ENCODE data around the gene GATA6. TPM values are rescaled to one million over a fixed set of nuclear protein-coding genes. Genes with fewer than 3 reads are reported as not detected.

The GATA6 gene
- polyA plus RNA-seq, 1 donor (not counting 4 experiments of a cell fraction or from before 2014, with no cell fraction given), result 0.37 TPM

GRCh38 chr18:22214731-22215528 is 45.5 kb downstream of the GATA6 start:
- DNase-seq (ENCODE audit: low read depth, low spot score), result peak; percentile 15
- Histone ChIP-seq H4K20me1 (ENCODE audit: control insufficient read depth, extremely low read depth, insufficient read depth, low read length) (no peaks in the 10 kb centered on the region), H3K79me2 (ENCODE audit: control insufficient read depth, insufficient read depth, low read length) (no peaks in the 10 kb centered on the region), H3K9me3 (ENCODE audit: control insufficient read depth, low read depth, low read length) (no peaks in the 10 kb centered on the region), H3K27me3 (ENCODE audit: control insufficient read depth, extremely low read depth, insufficient read depth, low read length) (no peaks in the 10 kb centered on the region), H3K36me3 (ENCODE audit: control insufficient read depth in 2 of 2, extremely low read depth in 1 of 2, insufficient read depth in 2 of 2, low read length in 2 of 2) (no peaks in the 10 kb centered on the region), H3K9ac (ENCODE audit: control insufficient read depth, extremely low read depth, insufficient read depth, low read length) (no peak overlapping the region), H3K4me3 (ENCODE audit: control insufficient read depth in 2 of 3, extremely low read depth in 1 of 3, insufficient read depth in 2 of 3, low read depth in 1 of 3, low read length in 3 of 3) (no peak overlapping the region), H2AFZ (ENCODE audit: control insufficient read depth, low read length) (no peak overlapping the region), H3K27ac (ENCODE audit: control insufficient read depth, insufficient read depth, low read length) (peak overlapping the region; percentile 10), H3K9me1 (ENCODE audit: control insufficient read depth, extremely low read depth, insufficient read depth, low read length) (no peaks in the 10 kb centered on the region), H3K4me2 (ENCODE audit: control insufficient read depth, extremely low read depth, insufficient read depth, low read depth, low read length) (no peak overlapping the region), H3K4me1 (ENCODE audit: control insufficient read depth, extremely low read depth, insufficient read depth, low read length) (peaks cover 15% of the 10 kb centered on the region)
- dilution Hi-C loops (cut with MboI; ENCODE audit: extremely low pct_ligation_motif_present, low sequenced_read_pairs), result no loop called here
- no peak for FAIRE-seq
- TF ChIP-seq EZH2 (IDR thresholded peaks at IDR 0.05; ENCODE audit: low read length) (no peak), CTCF (optimal IDR thresholded peaks at IDR 0.05 in 1 of 3, IDR thresholded peaks at IDR 0.05 in 1 of 3, conservative IDR thresholded peaks at IDR 0.05 in 1 of 3; ENCODE audit: extremely low read depth in 1 of 3, insufficient read depth in 2 of 3, low read length in 3 of 3) (no peak)

- Histone ChIP-seq H2AFZ (ENCODE audit: control insufficient read depth, low read length) (no peak overlapping the region), H3K36me3 (ENCODE audit: control insufficient read depth in 2 of 2, extremely low read depth in 1 of 2, insufficient read depth in 2 of 2, low read length in 2 of 2) (no peaks in the 10 kb centered on the region), H3K4me1 (ENCODE audit: control insufficient read depth, extremely low read depth, insufficient read depth, low read length) (peaks cover 20% of the 10 kb centered on the region), H3K9me1 (ENCODE audit: control insufficient read depth, extremely low read depth, insufficient read depth, low read length) (no peaks in the 10 kb centered on the region), H3K4me2 (ENCODE audit: control insufficient read depth, extremely low read depth, insufficient read depth, low read depth, low read length) (no peak overlapping the region), H3K27ac (ENCODE audit: control insufficient read depth, insufficient read depth, low read length) (no peak overlapping the region), H3K9me3 (ENCODE audit: control insufficient read depth, low read depth, low read length) (no peaks in the 10 kb centered on the region), H3K9ac (ENCODE audit: control insufficient read depth, extremely low read depth, insufficient read depth, low read length) (no peak overlapping the region), H3K4me3 (ENCODE audit: control insufficient read depth in 2 of 3, extremely low read depth in 1 of 3, insufficient read depth in 2 of 3, low read depth in 1 of 3, low read length in 3 of 3) (no peak overlapping the region), H3K79me2 (ENCODE audit: control insufficient read depth, insufficient read depth, low read length) (no peaks in the 10 kb centered on the region), H4K20me1 (ENCODE audit: control insufficient read depth, extremely low read depth, insufficient read depth, low read length) (no peaks in the 10 kb centered on the region), H3K27me3 (ENCODE audit: control insufficient read depth, extremely low read depth, insufficient read depth, low read length) (no peaks in the 10 kb centered on the region)
- no peak for FAIRE-seq
- DNase-seq (ENCODE audit: low read depth, low spot score), result no peak
- TF ChIP-seq CTCF (optimal IDR thresholded peaks at IDR 0.05 in 1 of 3, IDR thresholded peaks at IDR 0.05 in 1 of 3, conservative IDR thresholded peaks at IDR 0.05 in 1 of 3; ENCODE audit: extremely low read depth in 1 of 3, insufficient read depth in 2 of 3, low read length in 3 of 3) (no peak), EZH2 (IDR thresholded peaks at IDR 0.05; ENCODE audit: low read length) (no peak)
- dilution Hi-C loops (cut with MboI; ENCODE audit: extremely low pct_ligation_motif_present, low sequenced_read_pairs), result no loop called here
These were observed 49.4 kb downstream of the GATA6 start for GRCh38 chr18:22218835-22219234.

All from keratinocyte (primary cell).